Loucy (cell line): ENCODE results near the gene ZFHX3.

ENCODE experiments used
- H2AFZ ChIP-seq: fragments of 200-600 bp; sonication (generic); 2 replicates; pipeline ENCODE4 v1.6.0; 2016; ENCODE audit warnings: antibody characterized with exemption, mild to moderate bottlenecking, low read length, moderate library complexity
- H3F3A ChIP-seq: fragments of 200-600 bp; 2 replicates; pipeline ENCODE4 v1.6.0; 2016; ENCODE audit warnings: antibody characterized with exemption, low read depth, mild to moderate bottlenecking
- H3K27me3 ChIP-seq: fragments of 200-600 bp; sonication (generic); 2 replicates; pipeline ENCODE4 v1.6.1; 2014; ENCODE audit warnings: low read length, mild to moderate bottlenecking; ENCODE audit not compliant: insufficient read depth, poor library complexity, severe bottlenecking
- H3K36me3 ChIP-seq: fragments of 200-600 bp; sonication (generic); 2 replicates; pipeline ENCODE4 v1.6.1; 2016; ENCODE audit warnings: low read length; ENCODE audit not compliant: insufficient read depth
- H3K4me1 ChIP-seq: fragments of 200-600 bp; sonication (generic); 2 replicates; pipeline ENCODE4 v1.5.1; 2014; ENCODE audit warnings: low read length, mild to moderate bottlenecking; ENCODE audit not compliant: insufficient read depth, poor library complexity, severe bottlenecking
- H3K4me2 ChIP-seq: fragments of 200-600 bp; sonication (generic); 2 replicates; pipeline ENCODE4 v1.6.0; 2014; ENCODE audit warnings: antibody characterized with exemption, low read length, low read depth, mild to moderate bottlenecking; ENCODE audit not compliant: poor library complexity, severe bottlenecking
- H3K4me3 ChIP-seq: fragments of 200-600 bp; sonication (generic); 2 replicates; pipeline ENCODE4 v1.5.1; 2014; ENCODE audit warnings: low read length, mild to moderate bottlenecking, mixed read lengths; ENCODE audit not compliant: poor library complexity, severe bottlenecking
- H3K79me2 ChIP-seq: fragments of 200-600 bp; sonication (generic); 2 replicates; pipeline ENCODE4 v1.6.1; 2014; ENCODE audit warnings: low read length; ENCODE audit not compliant: insufficient read depth
- H3K9ac ChIP-seq: fragments of 200-600 bp; sonication (generic); 2 replicates; pipeline ENCODE4 v1.6.0; 2014; ENCODE audit warnings: mild to moderate bottlenecking, low read depth, low read length, moderate library complexity; ENCODE audit not compliant: poor library complexity, severe bottlenecking
- H3K9me2 ChIP-seq: fragments of 200-600 bp; sonication (generic); replicated peaks from 2 replicates; pipeline ENCODE4 v1.6.1; 2016; ENCODE audit warnings: low read depth, low read length, mixed read lengths
- H3K9me3 ChIP-seq: fragments of 200-600 bp; sonication (generic); 2 replicates; pipeline ENCODE4 v1.6.1; 2014; ENCODE audit warnings: mild to moderate bottlenecking, antibody characterized with exemption, low read length, low read depth; ENCODE audit not compliant: insufficient read depth
- H4K20me1 ChIP-seq: fragments of 200-600 bp; sonication (generic); 2 replicates; pipeline ENCODE4 v1.6.0; 2014; ENCODE audit warnings: antibody characterized with exemption, low read length, mild to moderate bottlenecking; ENCODE audit not compliant: insufficient read depth, poor library complexity, severe bottlenecking
- EZH2phosphoT487 ChIP-seq: fragments of 200-600 bp; IDR thresholded peaks from 2 replicates; pipeline ENCODE4 v1.6.1; 2018; ENCODE audit warnings: antibody characterized with exemption, mild to moderate bottlenecking, moderate library complexity, borderline replicate concordance
- TF ChIP-seq, protein P1 (sequence below): fragments of 200-600 bp; sonication (generic); conservative IDR thresholded peaks from 2 replicates; pipeline ENCODE4 v1.5.1; 2014; ENCODE audit warnings: mild to moderate bottlenecking, antibody characterized with exemption, low read length

Gene ZFHX3

GRCh38 chr16:72791786-72792185, 256.1 kb downstream of the ZFHX3 start:
- Histone ChIP-seq H3F3A (no peaks in the 10 kb centered on the region), H3K4me1 (peaks cover 14% of the 10 kb centered on the region), H3K9ac (no peak overlapping the region), H3K9me2 (no peaks in the 10 kb centered on the region), H2AFZ (no peak overlapping the region), H3K79me2 (no peaks in the 10 kb centered on the region), H3K4me2 (no peak overlapping the region), H3K9me3 (no peaks in the 10 kb centered on the region), H4K20me1 (no peaks in the 10 kb centered on the region), H3K27me3 (no peaks in the 10 kb centered on the region), H3K4me3 (no peak overlapping the region), H3K36me3 (peaks cover 29% of the 10 kb centered on the region; the same call in 1 of the 2 replicates)
- TF ChIP-seq, protein P1, sequence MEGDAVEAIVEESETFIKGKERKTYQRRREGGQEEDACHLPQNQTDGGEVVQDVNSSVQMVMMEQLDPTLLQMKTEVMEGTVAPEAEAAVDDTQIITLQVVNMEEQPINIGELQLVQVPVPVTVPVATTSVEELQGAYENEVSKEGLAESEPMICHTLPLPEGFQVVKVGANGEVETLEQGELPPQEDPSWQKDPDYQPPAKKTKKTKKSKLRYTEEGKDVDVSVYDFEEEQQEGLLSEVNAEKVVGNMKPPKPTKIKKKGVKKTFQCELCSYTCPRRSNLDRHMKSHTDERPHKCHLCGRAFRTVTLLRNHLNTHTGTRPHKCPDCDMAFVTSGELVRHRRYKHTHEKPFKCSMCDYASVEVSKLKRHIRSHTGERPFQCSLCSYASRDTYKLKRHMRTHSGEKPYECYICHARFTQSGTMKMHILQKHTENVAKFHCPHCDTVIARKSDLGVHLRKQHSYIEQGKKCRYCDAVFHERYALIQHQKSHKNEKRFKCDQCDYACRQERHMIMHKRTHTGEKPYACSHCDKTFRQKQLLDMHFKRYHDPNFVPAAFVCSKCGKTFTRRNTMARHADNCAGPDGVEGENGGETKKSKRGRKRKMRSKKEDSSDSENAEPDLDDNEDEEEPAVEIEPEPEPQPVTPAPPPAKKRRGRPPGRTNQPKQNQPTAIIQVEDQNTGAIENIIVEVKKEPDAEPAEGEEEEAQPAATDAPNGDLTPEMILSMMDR, result no peak
- TF ChIP-seq EZH2phosphoT487, result no peak

- Histone ChIP-seq H3K27me3 (no peaks in the 10 kb centered on the region), H3K9me2 (no peaks in the 10 kb centered on the region), H3K4me3 (no peak overlapping the region), H3K4me2 (no peak overlapping the region), H3K79me2 (no peaks in the 10 kb centered on the region), H3F3A (no peaks in the 10 kb centered on the region), H4K20me1 (no peaks in the 10 kb centered on the region), H3K4me1 (peaks cover 28% of the 10 kb centered on the region), H2AFZ (no peak overlapping the region), H3K36me3 (peaks cover 20% of the 10 kb centered on the region; the same call in 1 of the 2 replicates), H3K9me3 (no peaks in the 10 kb centered on the region), H3K9ac (no peak overlapping the region)
- TF ChIP-seq, protein P1, result no peak
- no peak for TF ChIP-seq EZH2phosphoT487
Measured at GRCh38 chr16:72789921-72790320, 258.0 kb downstream of the ZFHX3 start.

DNA sequence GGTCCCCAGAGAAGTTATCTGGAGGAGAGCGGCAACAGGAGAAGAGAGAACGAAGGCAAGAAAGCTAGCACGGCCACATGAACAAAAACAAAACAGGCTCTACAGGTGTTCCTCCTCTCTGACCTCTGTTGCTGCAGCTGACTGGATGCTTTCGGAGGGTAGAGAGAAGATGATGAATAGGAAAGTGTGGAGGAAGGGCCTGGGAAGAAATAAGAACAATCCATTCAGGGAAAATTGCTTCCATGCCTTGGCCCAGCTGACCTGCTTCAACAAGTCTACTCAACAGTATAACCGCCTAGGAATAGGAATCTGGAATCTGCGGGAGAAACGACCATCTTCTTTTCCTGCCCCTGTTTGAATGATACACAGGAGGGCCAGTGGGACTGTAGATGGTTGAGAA, 258.5 kb downstream of the ZFHX3 start:
- H3K9me2 ChIP-seq, result no peaks in the 10 kb centered on the region
- TF ChIP-seq, protein P1, result no peak
- no peak for TF ChIP-seq EZH2phosphoT487
- no peaks in the 10 kb centered on the region for H4K20me1 ChIP-seq
- no peaks in the 10 kb centered on the region for H3F3A ChIP-seq
- H3K36me3 ChIP-seq, result peaks cover 15% of the 10 kb centered on the region; the same call in 1 of the 2 replicates
- no peak overlapping the region for H3K4me2 ChIP-seq
- H3K79me2 ChIP-seq, result no peaks in the 10 kb centered on the region
- no peaks in the 10 kb centered on the region for H3K27me3 ChIP-seq
- H2AFZ ChIP-seq, result no peak overlapping the region
- H3K4me3 ChIP-seq, result no peak overlapping the region
- no peaks in the 10 kb centered on the region for H3K9me3 ChIP-seq
- H3K4me1 ChIP-seq, result peaks cover 32% of the 10 kb centered on the region
- H3K9ac ChIP-seq, result no peak overlapping the region
